SU-DHL-6 (cell line): Measurements from ENCODE around the gene SNCG.

Source experiments
- EZH2phosphoT487 ChIP-seq: fragments of 200-600 bp; sonication (generic), shearing (Covaris generic); conservative IDR thresholded peaks from 2 replicates; pipeline ENCODE4 v1.6.1; 2018; ENCODE audit warnings: mild to moderate bottlenecking, antibody characterized with exemption, low read length, moderate library complexity, mixed read lengths
- TF ChIP-seq, protein P1 (sequence below): fragments of 200-600 bp; sonication (generic); IDR thresholded peaks from one replicate; pipeline ENCODE4 v1.5.1; 2017; ENCODE audit warnings: antibody characterized with exemption, mild to moderate bottlenecking, low read length, moderate library complexity; ENCODE audit not compliant: insufficient read depth, poor library complexity, severe bottlenecking

DNA sequence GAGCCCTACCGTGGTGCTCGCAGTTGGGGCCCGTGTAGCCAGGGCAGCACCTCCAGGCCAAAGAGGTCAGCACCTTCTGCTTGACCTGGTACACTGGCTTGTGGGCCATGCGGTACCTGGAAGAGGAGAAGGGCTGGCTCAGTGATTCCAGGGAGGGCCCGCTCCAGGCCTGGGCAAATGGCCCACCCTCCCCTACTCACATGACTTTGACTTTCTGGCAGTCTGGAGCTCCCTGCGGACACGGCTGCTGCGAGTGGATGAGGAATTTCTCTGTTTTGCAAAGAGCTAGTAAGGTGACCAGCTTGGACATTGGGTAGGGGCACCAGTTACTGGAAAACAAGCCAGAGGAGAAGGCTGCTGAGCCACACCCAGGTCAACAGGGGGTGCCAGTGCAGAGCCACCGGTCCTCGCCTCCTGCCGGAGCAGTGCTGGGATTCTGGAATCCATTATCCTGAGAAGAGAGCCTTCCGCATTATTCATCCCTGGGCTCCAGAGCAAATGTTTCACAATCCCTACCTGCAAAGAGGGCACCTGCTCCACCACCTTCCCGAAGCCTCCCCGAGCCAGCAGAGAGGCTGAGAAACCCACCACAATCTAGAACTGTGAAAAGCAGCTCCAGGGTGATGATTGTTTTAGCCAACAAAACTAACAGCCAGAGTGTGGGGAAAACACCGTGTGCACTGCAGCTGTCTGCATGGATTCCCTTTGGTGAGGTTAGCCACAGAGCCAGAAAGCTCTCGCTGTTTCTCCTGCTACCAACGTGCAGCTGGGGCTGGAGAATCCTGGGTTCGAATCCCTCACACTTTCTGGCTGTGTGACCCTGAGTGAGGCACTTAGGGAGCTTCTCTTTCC, 12.8 kb upstream of the SNCG start:
- TF ChIP-seq, protein P1, sequence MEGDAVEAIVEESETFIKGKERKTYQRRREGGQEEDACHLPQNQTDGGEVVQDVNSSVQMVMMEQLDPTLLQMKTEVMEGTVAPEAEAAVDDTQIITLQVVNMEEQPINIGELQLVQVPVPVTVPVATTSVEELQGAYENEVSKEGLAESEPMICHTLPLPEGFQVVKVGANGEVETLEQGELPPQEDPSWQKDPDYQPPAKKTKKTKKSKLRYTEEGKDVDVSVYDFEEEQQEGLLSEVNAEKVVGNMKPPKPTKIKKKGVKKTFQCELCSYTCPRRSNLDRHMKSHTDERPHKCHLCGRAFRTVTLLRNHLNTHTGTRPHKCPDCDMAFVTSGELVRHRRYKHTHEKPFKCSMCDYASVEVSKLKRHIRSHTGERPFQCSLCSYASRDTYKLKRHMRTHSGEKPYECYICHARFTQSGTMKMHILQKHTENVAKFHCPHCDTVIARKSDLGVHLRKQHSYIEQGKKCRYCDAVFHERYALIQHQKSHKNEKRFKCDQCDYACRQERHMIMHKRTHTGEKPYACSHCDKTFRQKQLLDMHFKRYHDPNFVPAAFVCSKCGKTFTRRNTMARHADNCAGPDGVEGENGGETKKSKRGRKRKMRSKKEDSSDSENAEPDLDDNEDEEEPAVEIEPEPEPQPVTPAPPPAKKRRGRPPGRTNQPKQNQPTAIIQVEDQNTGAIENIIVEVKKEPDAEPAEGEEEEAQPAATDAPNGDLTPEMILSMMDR = no peak
- TF ChIP-seq EZH2phosphoT487 = no peak
